HepG2 (cell line): ENCODE results near the gene PLXNA3. TPM values are rescaled to one million over a fixed set of nuclear protein-coding genes. Genes with fewer than 3 reads are reported as not detected.

Experiments used
- ATAC-seq: fragments of 200-7000 bp; cut with Tn5 transposase; 3 replicates; pipeline ENCODE4 v1.9.1; 2020; ENCODE audit warnings: mild to moderate bottlenecking, moderate library complexity
- BruUV-seq: library from RNA; stranded (reverse); fragments of 400-500 nt; replicated peaks from 2 replicates; lab custom pipeline; 2021; lab: Mats Ljungman, UMichigan
- CTCF ChIA-PET: fragments of 300-600 bp; formaldehyde crosslinking; extraction: SDS; loops from one replicate; lab custom pipeline; 2021; ENCODE audit warnings: low total read pairs, inconsistent platforms, low intra/inter-chr PET ratio; lab: Yijun Ruan, JAX
- POLR2A ChIA-PET: fragments of 350-600 bp; sonication (Branson Sonifier 250); formaldehyde crosslinking; loops from one replicate; lab custom pipeline; 2020; ENCODE audit warnings: antibody characterized with exemption, inconsistent platforms; lab: Yijun Ruan, JAX
- DNase-seq: peaks from one replicate; pipeline ENCODE4 v3.0.0-alpha.2; 2015; ENCODE audit warnings: low spot score
- FAIRE-seq: peaks from 3 replicates; lab custom pipeline; 2011; peaks lifted over from hg19 to GRCh38; lab: Jason Lieb, UNC
- H2AFZ ChIP-seq: one replicate; pipeline ENCODE4 v1.6.1; 2011; ENCODE audit warnings: low read length, inconsistent platforms
- H3K27ac ChIP-seq: fragments of 300-600 bp; 3 replicates; pipeline ENCODE4 v1.8.0; 2011; ENCODE audit warnings: mixed run types, mild to moderate bottlenecking, mixed read lengths, low read length, inconsistent platforms; ENCODE audit not compliant: insufficient read depth; ENCODE audit errors: extremely low read length
- H3K27me3 ChIP-seq, 2 experiments: fragments of 200-600 bp in 1 of 2; 2 replicates in 1 of 2; 3 replicates in 1 of 2; pipeline versions ENCODE4 v1.6.0 to v1.8.0; 2011; ENCODE audit warnings: low read length in 2 of 2, mild to moderate bottlenecking in 2 of 2, moderate library complexity in 2 of 2, inconsistent platforms in 1 of 2; ENCODE audit not compliant: insufficient read depth in 2 of 2, control insufficient read depth in 1 of 2
- H3K36me3 ChIP-seq, 2 experiments: fragments of 200-600 bp in 1 of 2; replicated peaks in 1 of 2; 2 replicates in 1 of 2; 3 replicates in 1 of 2; pipeline versions ENCODE4 v1.5.1 to v1.8.0; 2011; ENCODE audit warnings: low read length in 2 of 2, inconsistent platforms in 1 of 2; ENCODE audit not compliant: insufficient read depth in 2 of 2, control insufficient read depth in 1 of 2
- H3K4me1 ChIP-seq: 2 replicates; pipeline ENCODE4 v1.5.1; 2012; ENCODE audit warnings: low read length, inconsistent platforms; ENCODE audit not compliant: insufficient read depth
- H3K4me2 ChIP-seq: 2 replicates; pipeline ENCODE4 v1.6.0; 2011; ENCODE audit warnings: low read depth, low read length, inconsistent platforms
- H3K4me3 ChIP-seq, 3 experiments: fragments of 200-600 bp in 1 of 3; sonication (generic), shearing (Covaris generic) in 1 of 3; replicated peaks in 1 of 3; 2 replicates each; pipeline ENCODE4 v1.5.1; 2011 to 2016; ENCODE audit warnings: low read length in 3 of 3, inconsistent platforms in 2 of 3, low read depth in 2 of 3, mild to moderate bottlenecking in 2 of 3, control low read depth in 1 of 3, mixed read lengths in 1 of 3; ENCODE audit not compliant: insufficient read depth in 1 of 3
- H3K79me2 ChIP-seq: one replicate; pipeline ENCODE4 v1.6.1; 2011; ENCODE audit warnings: low read length, inconsistent platforms; ENCODE audit not compliant: insufficient read depth
- H3K9ac ChIP-seq: 2 replicates; pipeline ENCODE4 v1.6.0; 2011; ENCODE audit warnings: mild to moderate bottlenecking, low read depth, low read length, inconsistent platforms; ENCODE audit not compliant: insufficient read depth
- H3K9me3 ChIP-seq: 2 replicates; pipeline ENCODE4 v1.5.1; 2012; ENCODE audit warnings: mild to moderate bottlenecking, low read length
- H4K20me1 ChIP-seq: 2 replicates; pipeline ENCODE4 v1.6.0; 2011; ENCODE audit warnings: inconsistent platforms, mild to moderate bottlenecking, low read length, moderate library complexity; ENCODE audit not compliant: insufficient read depth
- AGO2 ChIP-seq: fragments of 200-400 bp; formaldehyde crosslinking; optimal IDR thresholded peaks from 2 replicates; pipeline ENCODE3; 2017; ENCODE audit warnings: mild to moderate bottlenecking, low read depth, low read length, moderate library complexity
- AHR ChIP-seq: IDR thresholded peaks from 2 replicates; pipeline ENCODE4 v1.6.1; 2018; ENCODE audit warnings: missing genetic modification reagents, missing compliant biosample characterization
- ARID4A ChIP-seq: sonication (generic); formaldehyde crosslinking; IDR thresholded peaks from 2 replicates; pipeline ENCODE4 v1.5.0; 2020; ENCODE audit warnings: mild to moderate bottlenecking, missing genetic modification reagents, borderline replicate concordance
- CEBPZ ChIP-seq: IDR thresholded peaks from 2 replicates; pipeline ENCODE4 v1.6.1; 2012; ENCODE audit warnings: low read length, improper control_type of control experiment
- PHF20 ChIP-seq: sonication (generic); formaldehyde crosslinking; IDR thresholded peaks from 2 replicates; pipeline ENCODE4 v1.5.0; 2020; ENCODE audit warnings: mild to moderate bottlenecking, missing genetic modification reagents
- POLR2AphosphoS5 ChIP-seq: IDR thresholded peaks from 2 replicates; pipeline ENCODE4 v1.6.1; 2012; ENCODE audit warnings: low read depth, low read length
- SIN3A ChIP-seq: IDR thresholded peaks from 2 replicates; pipeline ENCODE4 v1.6.1; 2011; ENCODE audit warnings: low read depth, mild to moderate bottlenecking, control low read depth, low read length, borderline replicate concordance
- ZMYM2 ChIP-seq: sonication (generic); formaldehyde crosslinking; IDR thresholded peaks from 2 replicates; pipeline ENCODE4 v1.8.0; 2022; ENCODE audit warnings: mild to moderate bottlenecking, missing genetic modification reagents
- ZNF773 ChIP-seq: sonication (generic); formaldehyde crosslinking; IDR thresholded peaks from 2 replicates; pipeline ENCODE4 v1.4.0; 2020; ENCODE audit warnings: missing genetic modification reagents, borderline replicate concordance
- WGBS: methylation state at CpG from one replicate; pipeline ENCODE4 v1.1.6; 2017; ENCODE audit warnings: low lambda C conversion rate; 5-methylcytosine and 5-hydroxymethylcytosine counted together
- in situ Hi-C: cut with HindIII; loops from 2 replicates; pipeline ENCODE4 v1.10.0; 2017; ENCODE audit warnings: low pct_unique_long_range_greater_than_20kb; ENCODE audit not compliant: extremely low pct_ligation_motif_present
- intact Hi-C: fragments of 100-400 bp; cut with micrococcal nuclease; formaldehyde crosslinking; loops from one replicate; pipeline ENCODE4 v1.10.0; 2022; ENCODE audit not compliant: unreplicated experiment
- polyA plus RNA-seq, 8 experiments: library from polyadenylated mRNA; depleted of rRNA in 3 of 8; stranded (reverse) in 7 of 8; unstranded in 1 of 8; fragments of >200 nt; fragmentation: Illumina TruSeq in 4 of 8; extraction: Trizol in 4 of 8; gene quantifications; 2 replicates each; pipeline versions ENCODE4 v1.2.1 to v1.2.3, GENCODE V29; 2011 to 2016; ENCODE audit warnings: low read depth in 4 of 8, missing spikeins in 1 of 8, mixed read lengths in 1 of 8; ENCODE audit not compliant: insufficient read depth in 1 of 8
- total RNA-seq, 5 experiments: library from RNA; depleted of rRNA; stranded (reverse); fragments of >200 nt; fragmentation: Illumina TruSeq; extraction: Trizol; gene quantifications; 2 replicates each; pipeline ENCODE4 v1.2.3, GENCODE V29; 2016; ENCODE audit warnings: low read depth in 1 of 5

PLXNA3 gene
- total and polyA plus RNA-seq, 2 of the 13 experiments (the other 11 are each of a cell fraction or from before 2014, with no cell fraction given), result 5.8 to 20.6 TPM

GRCh38 chrX:154411981-154412340, 46.1 kb upstream of the PLXNA3 start (continued):
- TF ChIP-seq ARID4A (CRISPR knock-in tag), result 0 out of 2 replicates have a peak, but pooled peaks have one; percentile 17
- peak; percentile 23; the same call in 1 of the 2 replicates for TF ChIP-seq AHR
- peak; percentile 23; the same call in 1 of the 2 replicates for TF ChIP-seq SIN3A
- TF ChIP-seq PHF20 (CRISPR knock-in tag), result no peak
- TF ChIP-seq POLR2AphosphoS5, result peak; percentile 38; the same call in 1 of the 2 replicates
- TF ChIP-seq AGO2, result peak; percentile 5

- peak overlapping the region; percentile 57 to 73 (median 72); a peak in 5 of 6 replicates for H3K4me3 ChIP-seq
- ChIA-PET CTCF (no interaction called here), POLR2A (interaction anchor here (0.9 to 4.9 kb wide), 6 partner anchors 12 to 104 kb away, joined by 4 to 75 read pairs (median 7); partner anchors contain the start of genes ATP6AP1, FAM3A, RPL10 and SLC10A3)
- 0 out of 5 replicates have a peak, but pooled peaks cover 0 to 4% of the 10 kb centered on the region in 2 experiments for H3K36me3 ChIP-seq
- BruUV-seq, result no TSS peak
- H3K4me2 ChIP-seq, result peak overlapping the region; percentile 71
- H3K79me2 ChIP-seq, result no peaks in the 10 kb centered on the region
- FAIRE-seq (no peak), DNase-seq (no peak), ATAC-seq (no peak)
- intact Hi-C loops (no loop called here), in situ Hi-C loops (loop anchor here (25.0 kb wide), 1 partner anchor 125 kb away; the partner anchor contains the start of genes G6PD and IKBKG)
- no peaks in the 10 kb centered on the region for H3K9me3 ChIP-seq
- H2AFZ ChIP-seq, result no peak overlapping the region
- no peaks in the 10 kb centered on the region for H3K27me3 ChIP-seq
- H3K27ac ChIP-seq, result no peak overlapping the region
- H3K9ac ChIP-seq, result no peak overlapping the region
- no CpG with 5 or more reads among the region's 4 CpGs for WGBS
- no peaks in the 10 kb centered on the region for H4K20me1 ChIP-seq
- peaks cover 25% of the 10 kb centered on the region for H3K4me1 ChIP-seq
- TF ChIP-seq ZMYM2 (no peak), ZNF773 (CRISPR knock-in tag) (no peak), CEBPZ (no peak)
Measured at GRCh38 chrX:154412468-154412867, 45.6 kb upstream of the PLXNA3 start.
